B cell (primary cell): Measurements from ENCODE around the gene SDF2L1.

Experiments
- CTCF ChIP-seq: fragments of 200-600 bp; IDR thresholded peaks from one replicate; pipeline ENCODE4 v1.8.0; 2022; ENCODE audit warnings: antibody characterized with exemption, mild to moderate bottlenecking
- EZH2 ChIP-seq: IDR thresholded peaks from 2 replicates; pipeline ENCODE4 v1.6.1; 2012; ENCODE audit warnings: borderline replicate concordance, low read depth, mild to moderate bottlenecking, moderate library complexity, low read length; ENCODE audit not compliant: insufficient read depth, poor library complexity, severe bottlenecking

GRCh38 chr22:21687685-21688259 is 45.7 kb downstream of the SDF2L1 start:
- TF ChIP-seq CTCF (no peak), EZH2 (no peak)
